Measurements from ENCODE around the gene DCDC2C. TPM values are rescaled to one million over a fixed set of nuclear protein-coding genes. Genes with fewer than 3 reads are reported as not detected.

The DCDC2C gene
- total RNA-seq, 1 experiment from 2014 or later: not detected

- CTCF ChIA-PET: no interaction called here
- intact Hi-C loops (cut with micrococcal nuclease; ENCODE audit: unreplicated experiment): no loop called here
Observed at GRCh38 chr2:3761272-3761671, 57.9 kb downstream of the DCDC2C start.

GRCh38 chr2:3762771-3763447 lies 59.5 kb downstream of the DCDC2C start:
- no peak for DNase-seq
- CTCF ChIA-PET: no interaction called here

More at GRCh38 chr2:3761272-3761671, 57.9 kb downstream of the DCDC2C start:
- no peaks in the 10 kb centered on the region for H3K9me3 ChIP-seq (ENCODE audit: insufficient read depth, low read depth)
- no TSS peak for BruUV-seq (replicated peaks)
- no peak overlapping the region for H3K4me2 ChIP-seq
- peaks cover 85% of the 10 kb centered on the region for H3K27me3 ChIP-seq (ENCODE audit: insufficient read depth, low read depth)
- no peaks in the 10 kb centered on the region for H3F3A ChIP-seq (ENCODE audit: insufficient read depth, low read depth)
- H3K4me3 ChIP-seq: no peak overlapping the region
- DNase-seq: no peak
- no peaks in the 10 kb centered on the region for H3K79me2 ChIP-seq (ENCODE audit: low read depth)
- TF ChIP-seq CTCF (conservative IDR thresholded peaks at IDR 0.05) (no peak), EZH2 (IDR thresholded peaks at IDR 0.05; ENCODE audit: low read depth) (no peak)
- H3K9me2 ChIP-seq (ENCODE audit: insufficient read depth): no peaks in the 10 kb centered on the region
- H3K4me1 ChIP-seq (replicated peaks; ENCODE audit: insufficient read depth): no peaks in the 10 kb centered on the region
- H2AFZ ChIP-seq: no peak overlapping the region
- H4K20me1 ChIP-seq (ENCODE audit: insufficient read depth): no peaks in the 10 kb centered on the region
- H3K27ac ChIP-seq: no peak overlapping the region
- H3K36me3 ChIP-seq (ENCODE audit: low read depth): no peaks in the 10 kb centered on the region
- POLR2A ChIA-PET (ENCODE audit: unreplicated experiment): no interaction called here

GRCh38 chr2:3766824-3767223 lies 63.4 kb downstream of the DCDC2C start:
- Histone ChIP-seq H3K4me3 (no peak overlapping the region), H3K4me2 (no peak overlapping the region), H3F3A (ENCODE audit: insufficient read depth, low read depth) (no peaks in the 10 kb centered on the region), H3K9me2 (ENCODE audit: insufficient read depth) (no peaks in the 10 kb centered on the region), H3K4me1 (replicated peaks; ENCODE audit: insufficient read depth) (no peaks in the 10 kb centered on the region), H3K27ac (no peak overlapping the region), H3K27me3 (ENCODE audit: insufficient read depth, low read depth) (peaks cover 100% of the 10 kb centered on the region), H2AFZ (no peak overlapping the region), H3K36me3 (ENCODE audit: low read depth) (no peaks in the 10 kb centered on the region), H3K9me3 (ENCODE audit: insufficient read depth, low read depth) (no peaks in the 10 kb centered on the region), H4K20me1 (ENCODE audit: insufficient read depth) (no peaks in the 10 kb centered on the region), H3K79me2 (ENCODE audit: low read depth) (no peaks in the 10 kb centered on the region)
- ChIA-PET CTCF (no interaction called here), POLR2A (ENCODE audit: unreplicated experiment) (no interaction called here)
- no TSS peak for BruUV-seq (replicated peaks)
- intact Hi-C loops (cut with micrococcal nuclease; ENCODE audit: unreplicated experiment): no loop called here
- TF ChIP-seq CTCF (conservative IDR thresholded peaks at IDR 0.05) (no peak), EZH2 (IDR thresholded peaks at IDR 0.05; ENCODE audit: low read depth) (no peak)
- DNase-seq: no peak

More at GRCh38 chr2:3762771-3763447, 59.5 kb downstream of the DCDC2C start:
- no peaks in the 10 kb centered on the region for H4K20me1 ChIP-seq (ENCODE audit: insufficient read depth)
- no peaks in the 10 kb centered on the region for H3K4me1 ChIP-seq (replicated peaks; ENCODE audit: insufficient read depth)
- POLR2A ChIA-PET (ENCODE audit: unreplicated experiment): no interaction called here
- no peak overlapping the region for H2AFZ ChIP-seq
- peaks cover 94% of the 10 kb centered on the region for H3K27me3 ChIP-seq (ENCODE audit: insufficient read depth, low read depth)
- H3K9me2 ChIP-seq (ENCODE audit: insufficient read depth): no peaks in the 10 kb centered on the region
- no peaks in the 10 kb centered on the region for H3K9me3 ChIP-seq (ENCODE audit: insufficient read depth, low read depth)
- no peaks in the 10 kb centered on the region for H3K36me3 ChIP-seq (ENCODE audit: low read depth)
- no peak overlapping the region for H3K4me3 ChIP-seq
- no peaks in the 10 kb centered on the region for H3K79me2 ChIP-seq (ENCODE audit: low read depth)
- no peak overlapping the region for H3K27ac ChIP-seq
- H3F3A ChIP-seq (ENCODE audit: insufficient read depth, low read depth): no peaks in the 10 kb centered on the region
- no peak overlapping the region for H3K4me2 ChIP-seq
- intact Hi-C loops (cut with micrococcal nuclease; ENCODE audit: unreplicated experiment): no loop called here
- BruUV-seq (replicated peaks): no TSS peak
- TF ChIP-seq CTCF (conservative IDR thresholded peaks at IDR 0.05) (no peak), EZH2 (IDR thresholded peaks at IDR 0.05; ENCODE audit: low read depth) (no peak)

Measured in PC-9 (cell line).